ENCODE measurements around the gene LMO2. TPM values are rescaled to one million over a fixed set of nuclear protein-coding genes. Genes with fewer than 3 reads are reported as not detected.
A peak's percentile ranks its signal among the peaks of the same experiment; 100 is the strongest.

LMO2 gene
- total RNA-seq, 1 donor: under 0.01 TPM

DNA sequence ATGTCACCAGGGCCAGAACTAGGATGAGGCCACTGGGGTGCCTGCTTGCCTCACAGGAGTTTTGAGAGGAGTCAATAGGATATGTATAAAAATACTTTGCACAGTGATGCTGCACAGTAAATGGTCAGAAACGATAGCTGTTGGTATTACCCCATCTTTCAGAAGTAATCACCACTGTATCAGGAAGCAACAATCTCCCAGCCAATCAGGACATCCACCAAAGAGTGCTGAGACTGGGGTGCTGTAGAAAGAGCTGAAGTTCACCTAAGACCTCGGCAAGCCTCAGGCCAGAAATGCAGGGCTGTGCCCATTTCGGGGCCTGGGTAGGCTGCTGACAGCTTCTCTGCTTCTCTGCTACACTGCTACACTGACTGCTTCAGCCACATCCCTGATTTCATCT, 17.4 kb downstream of the LMO2 start:
- no peak for DNase-seq (ENCODE audit: low read depth)
- TF ChIP-seq, protein P1, sequence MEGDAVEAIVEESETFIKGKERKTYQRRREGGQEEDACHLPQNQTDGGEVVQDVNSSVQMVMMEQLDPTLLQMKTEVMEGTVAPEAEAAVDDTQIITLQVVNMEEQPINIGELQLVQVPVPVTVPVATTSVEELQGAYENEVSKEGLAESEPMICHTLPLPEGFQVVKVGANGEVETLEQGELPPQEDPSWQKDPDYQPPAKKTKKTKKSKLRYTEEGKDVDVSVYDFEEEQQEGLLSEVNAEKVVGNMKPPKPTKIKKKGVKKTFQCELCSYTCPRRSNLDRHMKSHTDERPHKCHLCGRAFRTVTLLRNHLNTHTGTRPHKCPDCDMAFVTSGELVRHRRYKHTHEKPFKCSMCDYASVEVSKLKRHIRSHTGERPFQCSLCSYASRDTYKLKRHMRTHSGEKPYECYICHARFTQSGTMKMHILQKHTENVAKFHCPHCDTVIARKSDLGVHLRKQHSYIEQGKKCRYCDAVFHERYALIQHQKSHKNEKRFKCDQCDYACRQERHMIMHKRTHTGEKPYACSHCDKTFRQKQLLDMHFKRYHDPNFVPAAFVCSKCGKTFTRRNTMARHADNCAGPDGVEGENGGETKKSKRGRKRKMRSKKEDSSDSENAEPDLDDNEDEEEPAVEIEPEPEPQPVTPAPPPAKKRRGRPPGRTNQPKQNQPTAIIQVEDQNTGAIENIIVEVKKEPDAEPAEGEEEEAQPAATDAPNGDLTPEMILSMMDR (IDR thresholded peaks at IDR 0.05; ENCODE audit: insufficient read depth, low read depth, low read length): no peak

DNA sequence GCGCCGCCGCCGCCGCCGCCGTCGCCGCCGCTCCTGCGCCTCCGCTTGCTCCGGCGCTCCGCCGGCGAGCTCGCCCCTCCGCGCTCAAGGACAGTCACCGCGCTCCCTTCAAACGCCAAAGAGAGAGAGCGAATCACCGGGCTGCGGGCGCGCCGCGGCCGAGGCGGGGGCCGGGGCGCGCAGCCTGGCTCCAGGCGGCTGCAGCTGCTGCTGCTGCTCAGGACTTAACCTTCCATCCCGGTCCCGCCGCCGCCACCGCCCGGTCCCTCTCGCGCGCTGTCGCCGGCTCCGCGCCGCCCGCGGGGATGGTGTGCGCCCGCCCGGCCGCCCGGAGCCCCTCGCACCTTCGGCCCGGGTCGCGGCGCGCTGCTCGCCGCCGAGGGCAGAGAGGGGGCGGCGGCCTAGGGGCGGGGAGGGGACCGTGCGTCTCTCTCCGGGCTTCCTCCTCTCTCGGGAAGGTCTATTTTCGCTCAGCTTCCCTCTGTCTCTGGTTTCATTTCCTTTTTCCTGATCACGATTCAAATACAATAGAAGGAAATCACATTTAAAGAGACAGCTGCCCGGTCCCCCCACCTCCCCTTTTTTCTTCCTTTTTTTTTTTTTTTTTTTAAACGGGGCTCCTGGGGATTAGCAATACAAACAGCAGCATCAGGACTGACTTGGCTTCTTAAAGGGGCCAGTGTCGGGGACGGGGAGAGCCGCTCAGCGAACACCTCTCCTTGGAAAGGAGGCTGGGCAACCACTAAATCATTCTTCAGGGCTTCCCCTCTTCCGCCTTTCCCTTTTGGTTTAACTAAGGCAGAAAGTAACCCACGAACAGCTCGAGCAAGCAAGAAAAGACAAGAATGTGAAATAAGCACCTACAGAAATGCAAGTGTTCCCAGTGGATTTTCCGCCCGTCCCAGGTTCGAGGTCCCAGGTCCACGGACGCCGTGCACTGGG, 22.1 kb downstream of the LMO2 start:
- TF ChIP-seq, protein P1 (IDR thresholded peaks at IDR 0.05; ENCODE audit: insufficient read depth, low read depth, low read length): no peak
- peak overlapping the region; percentile 54 for H3K4me3 ChIP-seq (ENCODE audit: low read depth, low read length)
- peak; percentile 17 for DNase-seq (ENCODE audit: low read depth)

More for the DNA sequence above, 17.4 kb downstream of the LMO2 start:
- H3K4me3 ChIP-seq (ENCODE audit: low read depth, low read length): no peak overlapping the region

DNA sequence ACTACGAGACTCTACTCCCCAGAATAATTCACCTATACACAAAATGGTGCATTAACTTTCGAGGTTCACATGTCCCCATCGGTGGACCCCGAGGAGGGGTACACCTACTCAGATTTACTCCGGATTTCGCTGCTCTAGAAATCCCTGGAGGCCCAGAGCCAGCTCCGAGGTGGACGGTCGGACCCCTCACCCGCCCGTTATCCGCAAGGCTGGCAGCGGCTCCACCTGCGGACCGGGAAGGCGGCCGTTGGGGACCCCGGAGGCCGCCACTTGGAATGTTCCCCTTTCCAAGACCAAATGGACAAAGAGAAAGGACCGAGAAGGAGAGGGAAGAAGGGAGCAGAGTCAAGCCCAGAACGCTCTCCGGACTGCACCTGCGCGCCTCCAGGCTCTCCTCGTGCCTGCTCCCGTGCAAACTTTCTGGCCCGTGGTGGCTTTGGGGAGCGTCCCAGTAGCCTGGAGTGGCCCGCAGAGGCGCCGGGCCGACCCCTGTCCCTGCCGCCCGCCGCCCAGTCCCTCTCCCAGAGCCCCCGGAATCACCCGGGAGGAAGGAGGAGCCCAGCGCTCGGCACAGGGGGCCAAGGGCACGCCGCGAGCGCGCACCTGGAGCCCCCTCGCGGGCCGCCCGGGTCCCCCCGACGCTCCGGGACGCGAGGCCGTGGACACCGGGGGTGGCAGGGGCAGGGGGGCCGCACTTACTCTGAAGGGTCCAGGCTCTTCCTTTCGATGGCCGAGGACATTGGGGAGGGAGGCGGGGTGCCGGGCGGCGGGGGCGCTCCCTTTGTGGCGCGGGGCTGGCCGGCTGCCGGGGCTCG, 23.0 kb downstream of the LMO2 start:
- TF ChIP-seq, protein P1 (IDR thresholded peaks at IDR 0.05; ENCODE audit: insufficient read depth, low read depth, low read length): no peak
- no peak overlapping the region for H3K4me3 ChIP-seq (ENCODE audit: low read depth, low read length)
- no peak for DNase-seq (ENCODE audit: low read depth)

DNA sequence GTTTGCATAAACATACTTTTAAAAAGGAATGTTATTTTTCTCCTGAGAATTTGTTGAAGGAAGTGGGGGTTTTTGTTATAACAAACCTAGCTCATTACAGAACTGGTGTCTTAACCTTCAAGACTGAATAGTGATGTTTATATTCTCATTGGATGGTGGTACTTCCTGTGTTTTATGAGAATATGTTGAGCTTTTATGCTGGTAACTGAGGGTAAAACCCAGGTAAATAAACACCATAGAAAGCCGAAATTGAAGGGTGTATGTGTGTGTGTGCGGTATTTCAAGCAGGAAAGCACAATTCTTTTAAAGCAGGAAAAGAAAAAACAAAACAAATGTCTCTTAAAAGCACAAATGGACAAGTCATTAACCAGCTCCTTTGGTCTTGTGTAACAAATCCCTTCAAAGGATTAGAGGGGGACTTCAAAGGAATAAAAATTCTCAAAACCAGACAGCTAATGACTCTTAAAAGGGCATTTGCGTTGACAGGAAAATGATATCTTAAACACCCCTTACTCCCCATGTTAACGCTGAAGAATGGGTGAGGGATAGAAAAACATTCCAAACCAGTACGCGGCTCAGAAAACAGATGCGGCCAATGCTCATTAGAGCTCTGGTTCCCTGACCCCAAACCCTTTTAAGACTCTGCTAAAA, 23.8 kb downstream of the LMO2 start:
- H3K4me3 ChIP-seq (ENCODE audit: low read depth, low read length): no peak overlapping the region
- TF ChIP-seq, protein P1 (IDR thresholded peaks at IDR 0.05; ENCODE audit: insufficient read depth, low read depth, low read length): no peak
- DNase-seq (ENCODE audit: low read depth): no peak

DNA sequence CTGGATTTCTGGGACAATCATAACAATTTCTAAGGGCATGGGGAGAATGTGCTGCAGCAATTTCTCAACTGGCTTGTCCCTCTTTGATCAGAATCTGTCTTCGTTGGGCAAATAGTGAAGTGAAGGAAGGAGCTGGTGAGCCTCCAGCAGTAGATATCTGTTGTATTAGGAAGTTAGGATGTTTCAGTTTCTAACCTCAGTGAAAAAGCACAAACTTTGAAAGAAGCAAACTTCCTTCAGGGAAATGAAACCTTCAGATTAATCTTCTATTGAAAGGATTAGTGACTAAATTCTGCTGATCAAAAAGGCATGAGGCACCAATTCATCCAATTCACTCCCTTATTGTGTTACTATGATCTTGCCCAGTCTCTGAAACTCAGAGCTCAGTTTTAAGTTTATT, 24.3 kb downstream of the LMO2 start:
- no peak overlapping the region for H3K4me3 ChIP-seq (ENCODE audit: low read depth, low read length)
- TF ChIP-seq, protein P1 (IDR thresholded peaks at IDR 0.05; ENCODE audit: insufficient read depth, low read depth, low read length): no peak
- no peak for DNase-seq (ENCODE audit: low read depth)

DNA sequence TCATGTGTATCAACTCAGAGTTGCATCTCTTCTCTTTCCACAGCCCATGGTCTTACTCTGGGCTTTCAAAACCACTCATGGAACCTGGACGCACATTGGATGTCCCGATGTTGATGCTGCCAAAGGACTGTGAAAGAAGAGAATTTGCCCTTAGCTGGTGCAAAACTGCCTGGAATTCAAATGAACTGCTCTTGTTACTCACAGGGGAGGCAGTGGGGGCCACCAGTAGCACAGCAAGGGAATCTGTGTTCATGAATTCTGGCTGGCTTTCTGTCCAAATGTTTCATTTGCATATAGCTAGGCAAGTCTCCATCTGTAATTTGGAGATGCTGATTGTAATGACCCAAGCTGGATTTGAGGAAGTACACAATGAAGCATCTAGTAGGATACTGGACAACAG, 24.9 kb downstream of the LMO2 start:
- no peak overlapping the region for H3K4me3 ChIP-seq (ENCODE audit: low read depth, low read length)
- TF ChIP-seq, protein P1 (IDR thresholded peaks at IDR 0.05; ENCODE audit: insufficient read depth, low read depth, low read length): no peak
- no peak for DNase-seq (ENCODE audit: low read depth)

Data from fibroblast of villous mesenchyme (primary cell).